Measurements from ENCODE around the gene ERC2.

The ERC2 gene

GRCh38 chr3:55795296-55795695 is 673.0 kb downstream of the ERC2 start:
- no peak for DNase-seq (ENCODE audit: low spot score)

GRCh38 chr3:55792742-55793141 is 675.5 kb downstream of the ERC2 start:
- no peak for DNase-seq (ENCODE audit: low spot score)

- DNase-seq (ENCODE audit: low spot score), result no peak
These were observed 676.3 kb downstream of the ERC2 start for GRCh38 chr3:55792009-55792408.

- no peak for DNase-seq (ENCODE audit: low spot score)
These were observed 677.5 kb downstream of the ERC2 start for GRCh38 chr3:55790596-55791350.

- DNase-seq (ENCODE audit: low spot score), result no peak
These were observed 678.8 kb downstream of the ERC2 start for GRCh38 chr3:55789516-55789915.

- DNase-seq (ENCODE audit: low spot score), result no peak
These were observed 685.5 kb downstream of the ERC2 start for GRCh38 chr3:55782807-55783206.

GRCh38 chr3:55782351-55782750 is 685.9 kb downstream of the ERC2 start:
- no peak for DNase-seq (ENCODE audit: low spot score)

- no peak for DNase-seq (ENCODE audit: low spot score)
These were observed 687.4 kb downstream of the ERC2 start for GRCh38 chr3:55780913-55781312.

GRCh38 chr3:55779543-55779942 is 688.7 kb downstream of the ERC2 start:
- DNase-seq (ENCODE audit: low spot score), result no peak

GRCh38 chr3:55775366-55776154 is 692.7 kb downstream of the ERC2 start:
- no peak for DNase-seq (ENCODE audit: low spot score)

GRCh38 chr3:55774856-55775255 is 693.4 kb downstream of the ERC2 start:
- no peak for DNase-seq (ENCODE audit: low spot score)

GRCh38 chr3:55771503-55771902 is 696.8 kb downstream of the ERC2 start:
- no peak for DNase-seq (ENCODE audit: low spot score)

- no peak for DNase-seq (ENCODE audit: low spot score)
These were observed 698.2 kb downstream of the ERC2 start for GRCh38 chr3:55770077-55770476.

- no peak for DNase-seq (ENCODE audit: low spot score)
These were observed 701.5 kb downstream of the ERC2 start for GRCh38 chr3:55766753-55767152.

- no peak for DNase-seq (ENCODE audit: low spot score)
These were observed 702.2 kb downstream of the ERC2 start for GRCh38 chr3:55765906-55766701.

- no peak for DNase-seq (ENCODE audit: low spot score)
These were observed 702.9 kb downstream of the ERC2 start for GRCh38 chr3:55765398-55765797.

GRCh38 chr3:55756976-55757375 is 711.3 kb downstream of the ERC2 start:
- no peak for DNase-seq (ENCODE audit: low spot score)

- no peak for DNase-seq (ENCODE audit: low spot score)
These were observed 712.6 kb downstream of the ERC2 start for GRCh38 chr3:55755516-55756205.

GRCh38 chr3:55752911-55753310 is 715.4 kb downstream of the ERC2 start:
- no peak for DNase-seq (ENCODE audit: low spot score)

- DNase-seq (ENCODE audit: low spot score), result no peak
These were observed 716.5 kb downstream of the ERC2 start for GRCh38 chr3:55751730-55752129.

GRCh38 chr3:55750525-55750924 is 717.7 kb downstream of the ERC2 start:
- no peak for DNase-seq (ENCODE audit: low spot score)

- no peak for DNase-seq (ENCODE audit: low spot score)
These were observed 719.2 kb downstream of the ERC2 start for GRCh38 chr3:55749036-55749435.

All from globus pallidus (tissue), 1 donor.